Body of pancreas (tissue), 4 donors: ENCODE results near the gene ALCAM.
A peak's percentile ranks its signal among the peaks of the same experiment; 100 is the strongest.

Source experiments
- POLR2A ChIP-seq, 3 donors: fragments of 450-650 bp; IDR thresholded peaks; one replicate each; pipeline ENCODE4 v1.6.1; 2016; ENCODE audit warnings: antibody characterized with exemption in 3 of 3, mild to moderate bottlenecking in 2 of 3
- TF ChIP-seq, protein P1 (sequence below), 7 experiments: fragments of 450-650 bp in 4 of 7; fragments of 200-600 bp in 3 of 7; sonication (generic) in 3 of 7; IDR thresholded peaks; one replicate each; pipeline ENCODE4 v1.5.1; 2016 to 2019; ENCODE audit warnings: antibody characterized with exemption in 7 of 7

DNA sequence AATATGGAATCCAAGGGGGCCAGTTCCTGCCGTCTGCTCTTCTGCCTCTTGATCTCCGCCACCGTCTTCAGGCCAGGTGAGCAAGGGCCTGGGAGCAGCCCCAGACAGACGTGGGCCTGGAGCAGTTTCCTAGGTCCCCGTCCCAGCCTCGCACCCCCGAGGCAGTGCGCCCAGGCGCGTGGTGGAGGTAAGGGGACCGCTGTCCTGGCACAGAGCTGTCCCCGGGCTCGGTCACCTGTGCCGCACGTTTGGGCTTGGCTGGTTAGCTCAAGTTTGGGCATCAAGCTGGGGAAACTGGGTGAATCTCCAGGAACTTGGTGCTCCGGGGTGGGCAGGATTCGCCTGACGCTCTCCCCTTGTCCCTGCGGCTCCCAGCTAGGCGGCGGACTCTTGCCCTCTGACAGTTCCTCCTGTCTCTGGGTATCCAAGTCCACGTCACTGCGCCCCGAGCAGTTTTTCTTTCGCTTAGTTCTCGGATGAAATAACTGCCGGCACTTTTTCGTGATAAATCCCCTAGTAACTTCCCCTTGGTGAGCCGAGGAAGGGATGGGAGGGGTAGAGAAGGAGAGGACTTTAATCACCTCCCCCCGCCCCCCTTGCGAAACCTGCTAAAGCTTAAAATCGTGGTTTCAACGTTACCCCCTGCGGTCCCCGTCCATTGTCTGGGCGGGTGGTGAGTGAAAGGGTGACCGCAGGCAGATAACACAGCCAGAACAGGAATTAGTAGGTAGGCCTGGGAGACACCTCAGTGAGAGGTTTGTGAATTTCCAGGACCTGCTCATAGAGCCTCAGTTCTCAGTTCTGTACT is 901 bp downstream of the ALCAM start:
- peak in 2 of 3 donors; percentile 44 to 54 for TF ChIP-seq POLR2A (IDR thresholded peaks at IDR 0.05)
- TF ChIP-seq, protein P1, sequence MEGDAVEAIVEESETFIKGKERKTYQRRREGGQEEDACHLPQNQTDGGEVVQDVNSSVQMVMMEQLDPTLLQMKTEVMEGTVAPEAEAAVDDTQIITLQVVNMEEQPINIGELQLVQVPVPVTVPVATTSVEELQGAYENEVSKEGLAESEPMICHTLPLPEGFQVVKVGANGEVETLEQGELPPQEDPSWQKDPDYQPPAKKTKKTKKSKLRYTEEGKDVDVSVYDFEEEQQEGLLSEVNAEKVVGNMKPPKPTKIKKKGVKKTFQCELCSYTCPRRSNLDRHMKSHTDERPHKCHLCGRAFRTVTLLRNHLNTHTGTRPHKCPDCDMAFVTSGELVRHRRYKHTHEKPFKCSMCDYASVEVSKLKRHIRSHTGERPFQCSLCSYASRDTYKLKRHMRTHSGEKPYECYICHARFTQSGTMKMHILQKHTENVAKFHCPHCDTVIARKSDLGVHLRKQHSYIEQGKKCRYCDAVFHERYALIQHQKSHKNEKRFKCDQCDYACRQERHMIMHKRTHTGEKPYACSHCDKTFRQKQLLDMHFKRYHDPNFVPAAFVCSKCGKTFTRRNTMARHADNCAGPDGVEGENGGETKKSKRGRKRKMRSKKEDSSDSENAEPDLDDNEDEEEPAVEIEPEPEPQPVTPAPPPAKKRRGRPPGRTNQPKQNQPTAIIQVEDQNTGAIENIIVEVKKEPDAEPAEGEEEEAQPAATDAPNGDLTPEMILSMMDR (IDR thresholded peaks at IDR 0.05), result peak in 3 of 7 experiments; percentile 4 to 25 (median 20)
